ENCODE data around the gene VCX3A. TPM values are rescaled to one million over a fixed set of nuclear protein-coding genes. Genes with fewer than 3 reads are reported as not detected.

Gene VCX3A
- total and polyA plus RNA-seq, 10 of the 15 experiments (the other 5 are each of a cell fraction or from before 2014, with no cell fraction given): 0.28 TPM; not detected in 9

DNA sequence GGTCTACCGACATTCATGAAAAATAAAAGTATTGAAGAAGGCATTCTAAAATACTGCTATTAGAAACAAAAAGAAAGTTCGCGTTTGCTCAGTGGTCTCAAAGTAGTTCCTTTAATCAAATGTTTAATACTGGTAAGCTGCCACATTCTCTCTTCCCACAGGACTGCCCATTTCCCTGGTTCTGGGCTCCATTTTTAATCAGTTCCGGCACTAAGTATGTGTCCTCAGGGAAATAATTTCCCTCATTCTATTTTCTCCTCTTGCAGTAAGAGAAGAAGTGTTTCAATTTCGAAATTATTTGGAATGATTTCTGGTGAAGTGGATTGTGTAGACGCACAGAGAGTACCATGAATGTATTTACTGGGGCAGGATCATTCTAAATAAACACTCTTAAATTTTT is 17.5 kb downstream of the VCX3A start (continued):
- TF ChIP-seq, protein P1, sequence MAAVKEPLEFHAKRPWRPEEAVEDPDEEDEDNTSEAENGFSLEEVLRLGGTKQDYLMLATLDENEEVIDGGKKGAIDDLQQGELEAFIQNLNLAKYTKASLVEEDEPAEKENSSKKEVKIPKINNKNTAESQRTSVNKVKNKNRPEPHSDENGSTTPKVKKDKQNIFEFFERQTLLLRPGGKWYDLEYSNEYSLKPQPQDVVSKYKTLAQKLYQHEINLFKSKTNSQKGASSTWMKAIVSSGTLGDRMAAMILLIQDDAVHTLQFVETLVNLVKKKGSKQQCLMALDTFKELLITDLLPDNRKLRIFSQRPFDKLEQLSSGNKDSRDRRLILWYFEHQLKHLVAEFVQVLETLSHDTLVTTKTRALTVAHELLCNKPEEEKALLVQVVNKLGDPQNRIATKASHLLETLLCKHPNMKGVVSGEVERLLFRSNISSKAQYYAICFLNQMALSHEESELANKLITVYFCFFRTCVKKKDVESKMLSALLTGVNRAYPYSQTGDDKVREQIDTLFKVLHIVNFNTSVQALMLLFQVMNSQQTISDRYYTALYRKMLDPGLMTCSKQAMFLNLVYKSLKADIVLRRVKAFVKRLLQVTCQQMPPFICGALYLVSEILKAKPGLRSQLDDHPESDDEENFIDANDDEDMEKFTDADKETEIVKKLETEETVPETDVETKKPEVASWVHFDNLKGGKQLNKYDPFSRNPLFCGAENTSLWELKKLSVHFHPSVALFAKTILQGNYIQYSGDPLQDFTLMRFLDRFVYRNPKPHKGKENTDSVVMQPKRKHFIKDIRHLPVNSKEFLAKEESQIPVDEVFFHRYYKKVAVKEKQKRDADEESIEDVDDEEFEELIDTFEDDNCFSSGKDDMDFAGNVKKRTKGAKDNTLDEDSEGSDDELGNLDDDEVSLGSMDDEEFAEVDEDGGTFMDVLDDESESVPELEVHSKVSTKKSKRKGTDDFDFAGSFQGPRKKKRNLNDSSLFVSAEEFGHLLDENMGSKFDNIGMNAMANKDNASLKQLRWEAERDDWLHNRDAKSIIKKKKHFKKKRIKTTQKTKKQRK (IDR thresholded peaks at IDR 0.05; ENCODE audit: low read depth, low read length): no peak

DNA sequence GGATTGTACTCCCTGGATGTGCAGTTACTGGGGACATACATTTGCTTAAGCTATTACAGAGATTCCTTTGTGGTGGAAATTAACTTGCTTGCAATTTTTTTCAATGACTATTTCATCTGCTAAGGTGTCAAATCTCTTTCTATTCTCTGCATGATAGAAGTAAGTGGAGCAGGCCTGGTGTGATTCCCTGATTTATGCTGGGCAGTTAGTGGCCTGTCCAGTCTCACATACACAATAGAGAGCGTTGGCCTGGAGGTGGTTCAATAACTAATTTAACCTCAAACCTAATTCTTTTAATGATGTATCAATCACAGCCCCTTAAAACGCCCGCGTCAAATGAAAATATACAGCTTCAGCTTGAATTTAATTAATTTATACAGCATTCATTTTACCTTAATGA is 28.5 kb downstream of the VCX3A start:
- POLR2A ChIA-PET: no interaction called here

More for the DNA sequence above, 28.5 kb downstream of the VCX3A start:
- ChIA-PET CTCF (no interaction called here), SMC1A (ENCODE audit: uncharacterized antibody, unreplicated experiment) (no interaction called here), RAD21 (ENCODE audit: unreplicated experiment) (no interaction called here)
- in situ Hi-C loops (cut with MboI) (no loop called here), intact Hi-C loops (cut with micrococcal nuclease; ENCODE audit: unreplicated experiment) (no loop called here)
- no peak overlapping the region for H3K27ac ChIP-seq (ENCODE audit: control insufficient read depth, insufficient read depth)
- 41% methylated on average over 4 of the region's 4 CpGs for WGBS (ENCODE audit: insufficient coverage, insufficient replicate concordance, low lambda C conversion rate, missing lambda C conversion rate)
- H3K4me3 ChIP-seq: no peak overlapping the region
- no peak overlapping the region for H2AFZ ChIP-seq (ENCODE audit: control insufficient read depth, low read depth, low read length)
- TF ChIP-seq, protein P2, sequence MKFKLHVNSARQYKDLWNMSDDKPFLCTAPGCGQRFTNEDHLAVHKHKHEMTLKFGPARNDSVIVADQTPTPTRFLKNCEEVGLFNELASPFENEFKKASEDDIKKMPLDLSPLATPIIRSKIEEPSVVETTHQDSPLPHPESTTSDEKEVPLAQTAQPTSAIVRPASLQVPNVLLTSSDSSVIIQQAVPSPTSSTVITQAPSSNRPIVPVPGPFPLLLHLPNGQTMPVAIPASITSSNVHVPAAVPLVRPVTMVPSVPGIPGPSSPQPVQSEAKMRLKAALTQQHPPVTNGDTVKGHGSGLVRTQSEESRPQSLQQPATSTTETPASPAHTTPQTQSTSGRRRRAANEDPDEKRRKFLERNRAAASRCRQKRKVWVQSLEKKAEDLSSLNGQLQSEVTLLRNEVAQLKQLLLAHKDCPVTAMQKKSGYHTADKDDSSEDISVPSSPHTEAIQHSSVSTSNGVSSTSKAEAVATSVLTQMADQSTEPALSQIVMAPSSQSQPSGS (IDR thresholded peaks at IDR 0.05; ENCODE audit: low read length): no peak
- TF ChIP-seq RCOR1 (conservative IDR thresholded peaks at IDR 0.05; ENCODE audit: low read depth, low read length) (no peak), NFXL1 (IDR thresholded peaks at IDR 0.05; ENCODE audit: borderline replicate concordance) (no peak), TCF12 (IDR thresholded peaks at IDR 0.05; ENCODE audit: low read depth, low read length) (no peak)
- TF ChIP-seq, protein P3, sequence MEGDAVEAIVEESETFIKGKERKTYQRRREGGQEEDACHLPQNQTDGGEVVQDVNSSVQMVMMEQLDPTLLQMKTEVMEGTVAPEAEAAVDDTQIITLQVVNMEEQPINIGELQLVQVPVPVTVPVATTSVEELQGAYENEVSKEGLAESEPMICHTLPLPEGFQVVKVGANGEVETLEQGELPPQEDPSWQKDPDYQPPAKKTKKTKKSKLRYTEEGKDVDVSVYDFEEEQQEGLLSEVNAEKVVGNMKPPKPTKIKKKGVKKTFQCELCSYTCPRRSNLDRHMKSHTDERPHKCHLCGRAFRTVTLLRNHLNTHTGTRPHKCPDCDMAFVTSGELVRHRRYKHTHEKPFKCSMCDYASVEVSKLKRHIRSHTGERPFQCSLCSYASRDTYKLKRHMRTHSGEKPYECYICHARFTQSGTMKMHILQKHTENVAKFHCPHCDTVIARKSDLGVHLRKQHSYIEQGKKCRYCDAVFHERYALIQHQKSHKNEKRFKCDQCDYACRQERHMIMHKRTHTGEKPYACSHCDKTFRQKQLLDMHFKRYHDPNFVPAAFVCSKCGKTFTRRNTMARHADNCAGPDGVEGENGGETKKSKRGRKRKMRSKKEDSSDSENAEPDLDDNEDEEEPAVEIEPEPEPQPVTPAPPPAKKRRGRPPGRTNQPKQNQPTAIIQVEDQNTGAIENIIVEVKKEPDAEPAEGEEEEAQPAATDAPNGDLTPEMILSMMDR (IDR thresholded peaks at IDR 0.05 in 2 of 3, conservative IDR thresholded peaks at IDR 0.05 in 1 of 3; ENCODE audit: control insufficient read depth in 2 of 3, extremely low read depth in 1 of 3, insufficient read depth in 1 of 3, low read depth in 3 of 3, low read length in 3 of 3): no peak
- TF ChIP-seq, protein P4, sequence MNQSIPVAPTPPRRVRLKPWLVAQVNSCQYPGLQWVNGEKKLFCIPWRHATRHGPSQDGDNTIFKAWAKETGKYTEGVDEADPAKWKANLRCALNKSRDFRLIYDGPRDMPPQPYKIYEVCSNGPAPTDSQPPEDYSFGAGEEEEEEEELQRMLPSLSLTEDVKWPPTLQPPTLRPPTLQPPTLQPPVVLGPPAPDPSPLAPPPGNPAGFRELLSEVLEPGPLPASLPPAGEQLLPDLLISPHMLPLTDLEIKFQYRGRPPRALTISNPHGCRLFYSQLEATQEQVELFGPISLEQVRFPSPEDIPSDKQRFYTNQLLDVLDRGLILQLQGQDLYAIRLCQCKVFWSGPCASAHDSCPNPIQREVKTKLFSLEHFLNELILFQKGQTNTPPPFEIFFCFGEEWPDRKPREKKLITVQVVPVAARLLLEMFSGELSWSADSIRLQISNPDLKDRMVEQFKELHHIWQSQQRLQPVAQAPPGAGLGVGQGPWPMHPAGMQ (IDR thresholded peaks at IDR 0.05; ENCODE audit: borderline replicate concordance): no peak
- TF ChIP-seq, protein P5, sequence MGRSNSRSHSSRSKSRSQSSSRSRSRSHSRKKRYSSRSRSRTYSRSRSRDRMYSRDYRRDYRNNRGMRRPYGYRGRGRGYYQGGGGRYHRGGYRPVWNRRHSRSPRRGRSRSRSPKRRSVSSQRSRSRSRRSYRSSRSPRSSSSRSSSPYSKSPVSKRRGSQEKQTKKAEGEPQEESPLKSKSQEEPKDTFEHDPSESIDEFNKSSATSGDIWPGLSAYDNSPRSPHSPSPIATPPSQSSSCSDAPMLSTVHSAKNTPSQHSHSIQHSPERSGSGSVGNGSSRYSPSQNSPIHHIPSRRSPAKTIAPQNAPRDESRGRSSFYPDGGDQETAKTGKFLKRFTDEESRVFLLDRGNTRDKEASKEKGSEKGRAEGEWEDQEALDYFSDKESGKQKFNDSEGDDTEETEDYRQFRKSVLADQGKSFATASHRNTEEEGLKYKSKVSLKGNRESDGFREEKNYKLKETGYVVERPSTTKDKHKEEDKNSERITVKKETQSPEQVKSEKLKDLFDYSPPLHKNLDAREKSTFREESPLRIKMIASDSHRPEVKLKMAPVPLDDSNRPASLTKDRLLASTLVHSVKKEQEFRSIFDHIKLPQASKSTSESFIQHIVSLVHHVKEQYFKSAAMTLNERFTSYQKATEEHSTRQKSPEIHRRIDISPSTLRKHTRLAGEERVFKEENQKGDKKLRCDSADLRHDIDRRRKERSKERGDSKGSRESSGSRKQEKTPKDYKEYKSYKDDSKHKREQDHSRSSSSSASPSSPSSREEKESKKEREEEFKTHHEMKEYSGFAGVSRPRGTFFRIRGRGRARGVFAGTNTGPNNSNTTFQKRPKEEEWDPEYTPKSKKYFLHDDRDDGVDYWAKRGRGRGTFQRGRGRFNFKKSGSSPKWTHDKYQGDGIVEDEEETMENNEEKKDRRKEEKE (IDR thresholded peaks at IDR 0.05): no peak
- no peaks in the 10 kb centered on the region for H3K36me3 ChIP-seq (ENCODE audit: control insufficient read depth in 2 of 2, insufficient read depth in 2 of 2, low read length in 1 of 2)
- H3K4me2 ChIP-seq (ENCODE audit: control insufficient read depth, insufficient read depth): no peak overlapping the region
- no peak overlapping the region for H3K9ac ChIP-seq (ENCODE audit: control insufficient read depth, insufficient read depth, low read length)
- no peaks in the 10 kb centered on the region for H4K20me1 ChIP-seq (ENCODE audit: control insufficient read depth, insufficient read depth)
- H3K9me3 ChIP-seq (replicated peaks; ENCODE audit: control insufficient read depth, insufficient read depth, low read length): no peaks in the 10 kb centered on the region; the same call in 2 of the 3 replicates
- FAIRE-seq (no peak), ATAC-seq (no peak), DNase-seq (ENCODE audit: low read depth, low spot score) (no peak)
- no TSS peak for BruUV-seq (replicated peaks)
- no peaks in the 10 kb centered on the region for H3K4me1 ChIP-seq (ENCODE audit: control insufficient read depth, insufficient read depth, low read length)
- H3K27me3 ChIP-seq (replicated peaks in 1 of 2; ENCODE audit: control insufficient read depth in 2 of 2, insufficient read depth in 2 of 2, low read length in 1 of 2): no peaks in the 10 kb centered on the region
- H3K79me2 ChIP-seq (ENCODE audit: control insufficient read depth, insufficient read depth, low read length): no peaks in the 10 kb centered on the region

Measured in GM12878 (cell line).